Measurements from ENCODE around the gene PACRG. TPM values are rescaled to one million over a fixed set of nuclear protein-coding genes. Genes with fewer than 3 reads are reported as not detected.

PACRG gene
- total and polyA plus RNA-seq, 10 of the 15 experiments (the other 5 are each of a cell fraction or from before 2014, with no cell fraction given), result not detected

GRCh38 chr6:162770955-162771354 is 43.2 kb downstream of the PACRG start (continued):
- no peak for TF ChIP-seq DPF2 (IDR thresholded peaks at IDR 0.05)

- H3K79me2 ChIP-seq (ENCODE audit: control insufficient read depth, insufficient read depth, low read length), result no peaks in the 10 kb centered on the region
- FAIRE-seq (no peak), ATAC-seq (no peak), DNase-seq (ENCODE audit: low read depth, low spot score) (no peak)
- H3K27ac ChIP-seq (ENCODE audit: control insufficient read depth, insufficient read depth), result no peak overlapping the region
- no peaks in the 10 kb centered on the region for H4K20me1 ChIP-seq (ENCODE audit: control insufficient read depth, insufficient read depth)
- ChIA-PET SMC1A (ENCODE audit: uncharacterized antibody, unreplicated experiment) (no interaction called here), POLR2A (no interaction called here), CTCF (no interaction called here), RAD21 (ENCODE audit: unreplicated experiment) (no interaction called here)
- no peak overlapping the region for H3K4me2 ChIP-seq (ENCODE audit: control insufficient read depth, insufficient read depth)
- no peaks in the 10 kb centered on the region for H3K36me3 ChIP-seq (ENCODE audit: control insufficient read depth in 2 of 2, insufficient read depth in 2 of 2, low read length in 1 of 2)
- no peaks in the 10 kb centered on the region for H3K9me3 ChIP-seq (replicated peaks; ENCODE audit: control insufficient read depth, insufficient read depth, low read length)
- H3K4me1 ChIP-seq (ENCODE audit: control insufficient read depth, insufficient read depth, low read length), result no peaks in the 10 kb centered on the region
- no peaks in the 10 kb centered on the region for H3K27me3 ChIP-seq (replicated peaks in 1 of 2; ENCODE audit: control insufficient read depth in 2 of 2, insufficient read depth in 2 of 2, low read length in 1 of 2)
- no peak overlapping the region for H3K4me3 ChIP-seq
- no peak overlapping the region for H2AFZ ChIP-seq (ENCODE audit: control insufficient read depth, low read depth, low read length)
- H3K9ac ChIP-seq (ENCODE audit: control insufficient read depth, insufficient read depth, low read length), result no peak overlapping the region
- TF ChIP-seq NFIC (IDR thresholded peaks at IDR 0.05; ENCODE audit: low read depth, low read length) (no peak), SMC3 (IDR thresholded peaks at IDR 0.05; ENCODE audit: borderline replicate concordance, low read length) (no peak), BCLAF1 (IDR thresholded peaks at IDR 0.05) (no peak), NFYB (IDR thresholded peaks at IDR 0.05; ENCODE audit: insufficient read depth, low read depth, low read length) (no peak), PBX3 (IDR thresholded peaks at IDR 0.05; ENCODE audit: insufficient replicate concordance, low read depth, low read length) (no peak), WRNIP1 (IDR thresholded peaks at IDR 0.05; ENCODE audit: borderline replicate concordance, low read depth, low read length) (no peak), HDAC6 (IDR thresholded peaks at IDR 0.05; ENCODE audit: unreplicated experiment) (no peak), ASH2L (IDR thresholded peaks at IDR 0.05; ENCODE audit: borderline replicate concordance, low read depth) (no peak), JUND (IDR thresholded peaks at IDR 0.05; ENCODE audit: low read depth, low read length) (no peak), MLLT1 (IDR thresholded peaks at IDR 0.05) (no peak), RB1 (IDR thresholded peaks at IDR 0.05; ENCODE audit: borderline replicate concordance) (no peak), EP300 (IDR thresholded peaks at IDR 0.05; ENCODE audit: borderline replicate concordance in 1 of 2, control insufficient read depth in 1 of 2, low read depth in 2 of 2, low read length in 2 of 2) (no peak), TCF12 (IDR thresholded peaks at IDR 0.05; ENCODE audit: low read depth, low read length) (no peak), IRF3 (IDR thresholded peaks at IDR 0.05) (no peak)
- BruUV-seq (replicated peaks), result no TSS peak
- in situ Hi-C loops (cut with MboI), result no loop called here
- intact Hi-C loops (cut with micrococcal nuclease; ENCODE audit: unreplicated experiment), result no loop called here
Observed at GRCh38 chr6:162772466-162772865, 44.7 kb downstream of the PACRG start.
